ENCODE results near the gene SBSN.

The SBSN gene

GRCh38 chr19:35528218-35529038 lies at the start of gene SBSN:
TSS of gene SBSN (minus strand) at chr19:35528311. CDS start at chr19:35528281, 30 bp downstream.
- peak within 1 kb of the TSS; percentile 35 for H3K27ac ChIP-seq
- DNase-seq (ENCODE audit: low read depth, low spot score): peak; percentile 59

GRCh38 chr19:35571406-35571965 lies 43.4 kb upstream of the SBSN start:
- no peak overlapping the region for H3K27ac ChIP-seq
- DNase-seq (ENCODE audit: low read depth, low spot score): no peak

- no peak for DNase-seq (ENCODE audit: low read depth, low spot score)
- no peak overlapping the region for H3K27ac ChIP-seq
Observed at GRCh38 chr19:35569281-35569781, 41.2 kb upstream of the SBSN start.

- no peak for DNase-seq (ENCODE audit: low read depth, low spot score)
Observed at GRCh38 chr19:35566738-35567137, 38.6 kb upstream of the SBSN start.

GRCh38 chr19:35565016-35565856 lies 37.1 kb upstream of the SBSN start:
- no peak overlapping the region for H3K27ac ChIP-seq
- DNase-seq (ENCODE audit: low read depth, low spot score): no peak

More at GRCh38 chr19:35566738-35567137, 38.6 kb upstream of the SBSN start:
- H3K27ac ChIP-seq: no peak overlapping the region

GRCh38 chr19:35563207-35563829 lies 35.2 kb upstream of the SBSN start, which contains the start of gene ATP4A:
TSS of gene ATP4A (minus strand) at chr19:35563658. CDS start at chr19:35563629, 29 bp downstream.
- H3K27ac ChIP-seq: no peak within 1 kb of the TSS
- DNase-seq (ENCODE audit: low read depth, low spot score): no peak

- H3K27ac ChIP-seq: no peak overlapping the region
- DNase-seq (ENCODE audit: low read depth, low spot score): no peak
Observed at GRCh38 chr19:35562776-35563175, 34.7 kb upstream of the SBSN start.

- H3K27ac ChIP-seq: no peak overlapping the region
- no peak for DNase-seq (ENCODE audit: low read depth, low spot score)
Observed at GRCh38 chr19:35562336-35562735, 34.2 kb upstream of the SBSN start.

GRCh38 chr19:35561436-35561835 lies 33.3 kb upstream of the SBSN start:
- DNase-seq (ENCODE audit: low read depth, low spot score): no peak
- H3K27ac ChIP-seq: no peak overlapping the region

GRCh38 chr19:35560677-35561076 lies 32.6 kb upstream of the SBSN start:
- no peak overlapping the region for H3K27ac ChIP-seq
- DNase-seq (ENCODE audit: low read depth, low spot score): no peak

GRCh38 chr19:35560271-35560670 lies 32.2 kb upstream of the SBSN start:
- DNase-seq (ENCODE audit: low read depth, low spot score): no peak
- H3K27ac ChIP-seq: no peak overlapping the region

GRCh38 chr19:35559781-35560180 lies 31.7 kb upstream of the SBSN start:
- H3K27ac ChIP-seq: no peak overlapping the region
- DNase-seq (ENCODE audit: low read depth, low spot score): no peak

- no peak for DNase-seq (ENCODE audit: low read depth, low spot score)
Observed at GRCh38 chr19:35559281-35559659, 31.2 kb upstream of the SBSN start.

GRCh38 chr19:35558400-35559280 lies 30.5 kb upstream of the SBSN start:
- no peak for DNase-seq (ENCODE audit: low read depth, low spot score)
- no peak overlapping the region for H3K27ac ChIP-seq

More at GRCh38 chr19:35559281-35559659, 31.2 kb upstream of the SBSN start:
- H3K27ac ChIP-seq: no peak overlapping the region

GRCh38 chr19:35557539-35558399 lies 29.7 kb upstream of the SBSN start:
- DNase-seq (ENCODE audit: low read depth, low spot score): no peak
- H3K27ac ChIP-seq: no peak overlapping the region

- DNase-seq (ENCODE audit: low read depth, low spot score): no peak
- no peak overlapping the region for H3K27ac ChIP-seq
Observed at GRCh38 chr19:35556846-35557538, 28.9 kb upstream of the SBSN start.

- H3K27ac ChIP-seq: no peak overlapping the region
- DNase-seq (ENCODE audit: low read depth, low spot score): no peak
Observed at GRCh38 chr19:35556025-35556590, 28.0 kb upstream of the SBSN start.

All from epithelial cell of prostate (primary cell).